NCI-H510A treated with DMSO at 0.1 percent for 48 hours (cell line): ENCODE results near the gene DEPP1.

Experiments
- DNase-seq: peaks from one replicate; lab custom pipeline; 2025; lab: John Stamatoyannopoulos, UW

Gene DEPP1

GRCh38 chr10:44966816-44967509 lies 11.6 kb downstream of the DEPP1 start:
- DNase-seq, result no peak

- DNase-seq, result no peak
Observed at GRCh38 chr10:44966129-44966815, 12.3 kb downstream of the DEPP1 start.

- DNase-seq, result no peak
Observed at GRCh38 chr10:44965651-44966097, 12.9 kb downstream of the DEPP1 start.

- no peak for DNase-seq
Observed at GRCh38 chr10:44965104-44965503, 13.5 kb downstream of the DEPP1 start.

GRCh38 chr10:44963772-44964633 lies 14.6 kb downstream of the DEPP1 start:
- DNase-seq, result peak; percentile 23

- DNase-seq, result peak; percentile 39
Observed at GRCh38 chr10:44962870-44963738, 15.5 kb downstream of the DEPP1 start.

- no peak for DNase-seq
Observed at GRCh38 chr10:44961931-44962750, 16.5 kb downstream of the DEPP1 start.

GRCh38 chr10:44961230-44961571 lies 17.4 kb downstream of the DEPP1 start:
- DNase-seq, result no peak

GRCh38 chr10:44960482-44961229 lies 18.0 kb downstream of the DEPP1 start:
- DNase-seq, result no peak

GRCh38 chr10:44960088-44960460 lies 18.5 kb downstream of the DEPP1 start:
- DNase-seq, result no peak

GRCh38 chr10:44959247-44960087 lies 19.1 kb downstream of the DEPP1 start, which contains the start of gene RASSF4:
Gene RASSF4, plus strand, starts transcription at chr10:44959802. Its CDS starts 10,401 bp downstream, at chr10:44970203.
- peak; percentile 70 for DNase-seq

GRCh38 chr10:44958898-44959246 lies 19.7 kb downstream of the DEPP1 start:
- DNase-seq, result no peak

- no peak for DNase-seq
Observed at GRCh38 chr10:44958196-44958897, 20.3 kb downstream of the DEPP1 start.

- no peak for DNase-seq
Observed at GRCh38 chr10:44956717-44957706, 21.6 kb downstream of the DEPP1 start.

- DNase-seq, result no peak
Observed at GRCh38 chr10:44956226-44956625, 22.4 kb downstream of the DEPP1 start.

- DNase-seq, result no peak
Observed at GRCh38 chr10:44955413-44956070, 23.1 kb downstream of the DEPP1 start.

- no peak for DNase-seq
Observed at GRCh38 chr10:44954962-44955361, 23.6 kb downstream of the DEPP1 start.
